DND-41 (cell line): Measurements from ENCODE around the gene ALOX5.

Experiments used
- CTCF ChIP-seq: IDR thresholded peaks from 2 replicates; pipeline ENCODE4 v1.5.1; 2012; ENCODE audit warnings: borderline replicate concordance, low read length, moderate library complexity, mild to moderate bottlenecking; ENCODE audit not compliant: poor library complexity, severe bottlenecking; ENCODE audit errors: extremely low read depth
- EZH2 ChIP-seq: IDR thresholded peaks from 3 replicates; pipeline ENCODE4 v1.6.1; 2012; ENCODE audit warnings: borderline replicate concordance, low read depth, mild to moderate bottlenecking, moderate library complexity, low read length, inconsistent platforms; ENCODE audit not compliant: severe bottlenecking

DNA sequence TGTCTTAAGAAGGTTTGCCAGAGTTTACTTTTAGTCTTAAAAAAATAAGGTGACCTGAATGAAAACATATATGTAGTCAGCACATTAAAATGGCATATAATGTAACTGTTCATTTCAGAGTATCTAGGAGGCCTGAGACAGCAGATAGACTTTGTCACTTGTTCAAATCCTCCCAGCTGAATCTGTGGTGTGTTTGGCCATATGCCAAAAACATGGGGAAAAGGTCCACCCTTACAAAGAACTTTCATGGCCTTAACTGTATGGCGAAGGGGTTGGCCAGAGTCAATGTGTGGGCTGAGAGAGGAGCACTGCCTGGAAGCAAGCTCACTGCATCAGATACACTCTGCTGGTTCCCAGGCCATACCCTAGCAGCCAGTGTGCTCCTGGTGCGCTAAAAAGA is 113.7 kb downstream of the ALOX5 start:
- TF ChIP-seq CTCF (no peak), EZH2 (no peak)
